HepG2 (cell line): Measurements from ENCODE around the gene MFNG. TPM values are rescaled to one million over a fixed set of nuclear protein-coding genes. Genes with fewer than 3 reads are reported as not detected.

ENCODE experiments used
- ARID2 ChIP-seq: sonication (generic); formaldehyde crosslinking; IDR thresholded peaks from 2 replicates; pipeline ENCODE4 v1.8.1; 2022; ENCODE audit warnings: mild to moderate bottlenecking, missing genetic modification reagents, borderline replicate concordance
- ATF7 ChIP-seq, 2 experiments: fragments of 450-650 bp in 1 of 2; sonication (generic) in 1 of 2; formaldehyde crosslinking in 1 of 2; IDR thresholded peaks; 2 replicates each; pipeline versions ENCODE4 v1.4.0 to v1.6.1; 2016 to 2020; ENCODE audit warnings: antibody characterized with exemption in 1 of 2, mild to moderate bottlenecking in 1 of 2, missing genetic modification reagents in 1 of 2
- GATAD1 ChIP-seq: IDR thresholded peaks from 2 replicates; pipeline ENCODE4 v1.6.1; 2016; ENCODE audit warnings: missing genetic modification reagents, missing compliant biosample characterization
- GFI1 ChIP-seq: sonication (generic); formaldehyde crosslinking; IDR thresholded peaks from 2 replicates; pipeline ENCODE4 v1.5.0; 2020; ENCODE audit warnings: missing genetic modification reagents, mild to moderate bottlenecking, borderline replicate concordance
- HOXD1 ChIP-seq: sonication (generic); formaldehyde crosslinking; IDR thresholded peaks from 2 replicates; pipeline ENCODE4 v1.5.0; 2020; ENCODE audit warnings: missing genetic modification reagents
- ONECUT2 ChIP-seq: sonication (generic); formaldehyde crosslinking; IDR thresholded peaks from 2 replicates; pipeline ENCODE4 v1.4.0; 2020; ENCODE audit warnings: missing genetic modification reagents
- PREB ChIP-seq: sonication (generic); formaldehyde crosslinking; IDR thresholded peaks from 2 replicates; pipeline ENCODE4 v1.4.0; 2020; ENCODE audit warnings: missing genetic modification reagents
- TP53 ChIP-seq: sonication (generic); formaldehyde crosslinking; conservative IDR thresholded peaks from 2 replicates; pipeline ENCODE4 v1.4.0; 2020; ENCODE audit warnings: missing genetic modification reagents
- XRCC5 ChIP-seq: fragments of 200-400 bp; formaldehyde crosslinking; optimal IDR thresholded peaks from 2 replicates; pipeline ENCODE3; 2017; ENCODE audit warnings: mild to moderate bottlenecking, low read length
- ZFP36 ChIP-seq: fragments of 150-350 bp; IDR thresholded peaks from 2 replicates; pipeline ENCODE4 v1.6.1; 2018; ENCODE audit warnings: borderline replicate concordance, low read length, low read depth; ENCODE audit not compliant: partially characterized antibody
- ZNF281 ChIP-seq: sonication (generic); formaldehyde crosslinking; IDR thresholded peaks from 2 replicates; pipeline ENCODE4 v1.4.0; 2020; ENCODE audit warnings: missing genetic modification reagents, borderline replicate concordance
- ZNF550 ChIP-seq: sonication (generic); formaldehyde crosslinking; IDR thresholded peaks from 2 replicates; pipeline ENCODE4 v1.4.0; 2020; ENCODE audit warnings: mild to moderate bottlenecking, missing genetic modification reagents, borderline replicate concordance
- ZNF589 ChIP-seq: sonication (generic); formaldehyde crosslinking; conservative IDR thresholded peaks from 2 replicates; pipeline ENCODE4 v1.8.0; 2022; ENCODE audit warnings: mild to moderate bottlenecking, moderate library complexity, missing genetic modification reagents
- ZNF609 ChIP-seq: sonication (generic); formaldehyde crosslinking; IDR thresholded peaks from 2 replicates; pipeline ENCODE4 v1.4.0; 2020; ENCODE audit warnings: mild to moderate bottlenecking, missing genetic modification reagents, borderline replicate concordance
- ZNF7 ChIP-seq: IDR thresholded peaks from 2 replicates; pipeline ENCODE4 v1.6.1; 2016; ENCODE audit warnings: missing biosample characterization, missing genetic modification reagents
- ZNF710 ChIP-seq: sonication (generic); formaldehyde crosslinking; IDR thresholded peaks from 2 replicates; pipeline ENCODE4 v1.5.0; 2020; ENCODE audit warnings: mild to moderate bottlenecking, missing genetic modification reagents, borderline replicate concordance
- ZNF746 ChIP-seq: sonication (generic); formaldehyde crosslinking; IDR thresholded peaks from 2 replicates; pipeline ENCODE4 v1.8.0; 2022; ENCODE audit warnings: mild to moderate bottlenecking, missing genetic modification reagents
- ZNF883 ChIP-seq: sonication (generic); formaldehyde crosslinking; IDR thresholded peaks from 2 replicates; pipeline ENCODE4 v1.5.1; 2020; ENCODE audit warnings: mild to moderate bottlenecking, missing genetic modification reagents; ENCODE audit errors: not compliant biosample characterization
- polyA plus RNA-seq, 8 experiments: library from polyadenylated mRNA; depleted of rRNA in 3 of 8; stranded (reverse) in 7 of 8; unstranded in 1 of 8; fragments of >200 nt; fragmentation: Illumina TruSeq in 4 of 8; extraction: Trizol in 4 of 8; gene quantifications; 2 replicates each; pipeline versions ENCODE4 v1.2.1 to v1.2.3, GENCODE V29; 2011 to 2016; ENCODE audit warnings: low read depth in 4 of 8, missing spikeins in 1 of 8, mixed read lengths in 1 of 8; ENCODE audit not compliant: insufficient read depth in 1 of 8
- total RNA-seq, 5 experiments: library from RNA; depleted of rRNA; stranded (reverse); fragments of >200 nt; fragmentation: Illumina TruSeq; extraction: Trizol; gene quantifications; 2 replicates each; pipeline ENCODE4 v1.2.3, GENCODE V29; 2016; ENCODE audit warnings: low read depth in 1 of 5

Gene MFNG
- total and polyA plus RNA-seq, 2 of the 13 experiments (the other 11 are each of a cell fraction or from before 2014, with no cell fraction given), result 1.0 to 11.7 TPM

- TF ChIP-seq ZNF883 (CRISPR knock-in tag) (no peak), ZNF710 (CRISPR knock-in tag) (no peak), ATF7 (IDR thresholded peaks at IDR 0.05) (no peak), ATF7 (CRISPR knock-in tag; IDR thresholded peaks at IDR 0.05) (no peak), XRCC5 (no peak), ONECUT2 (CRISPR knock-in tag) (no peak), TP53 (no peak), ZNF589 (CRISPR knock-in tag) (no peak), ZNF746 (CRISPR knock-in tag) (no peak), ZNF281 (no peak), HOXD1 (CRISPR knock-in tag) (no peak), ZNF550 (no peak), GATAD1 (no peak), ZNF7 (CRISPR knock-in tag) (no peak), ZNF609 (CRISPR knock-in tag) (no peak), PREB (no peak), GFI1 (no peak), ZFP36 (no peak), ARID2 (no peak)
Measured at GRCh38 chr22:37462983-37463382, 23.2 kb downstream of the MFNG start (continued).
